AML-193 (cell line): ENCODE measurements around the gene SLC6A3.
"Not testable (repeated sequence)": the region's sequence is repeated elsewhere in the genome, so short reads cannot be mapped to it uniquely, and the experiment has no call there.

Experiments
- DNase-seq, 2 experiments: peaks; one replicate each; lab custom pipeline; 2025; lab: John Stamatoyannopoulos, UW

SLC6A3 gene

DNA sequence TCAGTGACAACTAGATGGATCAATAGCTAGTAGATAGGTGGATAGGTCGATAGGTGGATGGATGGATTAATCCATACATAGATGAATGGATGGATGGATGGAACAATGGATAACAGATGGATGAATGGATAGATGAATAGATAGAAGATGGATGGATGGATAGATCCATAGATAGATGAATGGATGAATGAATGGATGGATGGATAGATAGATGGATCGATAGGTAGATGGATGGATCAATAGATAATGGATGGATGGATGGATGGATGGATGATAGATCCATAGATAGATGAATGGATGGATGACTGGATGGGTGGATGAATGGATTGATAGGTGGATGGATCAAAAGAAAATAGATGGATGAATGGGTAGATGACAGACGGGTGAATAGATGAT is 5.1 kb downstream of the SLC6A3 start:
- DNase-seq: no peak

DNA sequence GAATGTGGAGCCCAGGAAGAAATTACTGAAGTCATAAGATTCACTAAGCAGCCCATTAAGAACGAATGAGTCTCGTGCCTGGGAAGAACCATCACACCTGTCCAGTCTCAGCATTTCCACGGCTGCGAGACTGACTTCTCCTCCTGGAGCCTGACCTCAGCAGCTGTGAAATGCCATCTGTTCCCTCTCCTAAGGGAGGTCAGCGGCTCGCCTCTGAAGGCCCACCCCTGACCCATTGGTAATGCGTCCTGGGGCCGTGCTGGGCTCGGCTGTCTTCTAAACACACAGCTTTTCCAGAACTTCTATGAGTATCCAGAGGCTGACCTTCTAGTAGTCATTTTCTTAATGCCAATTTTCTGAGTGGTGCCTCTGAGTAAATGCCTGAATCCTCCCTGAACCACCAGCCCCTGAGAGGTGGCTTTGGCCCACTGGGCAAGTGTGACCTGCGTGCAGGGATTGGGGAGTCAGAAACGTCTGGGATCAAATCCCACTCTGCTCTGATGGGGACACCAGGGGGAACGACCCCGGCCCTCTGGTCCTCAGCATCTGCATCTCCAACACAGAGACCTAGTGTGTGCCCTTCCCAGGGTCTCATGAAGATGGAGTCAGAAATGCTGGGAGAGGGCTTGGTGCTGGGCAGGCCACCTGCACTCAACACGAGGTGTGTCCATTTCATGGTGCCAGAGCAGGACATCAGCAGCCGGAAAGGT is 5.7 kb downstream of the SLC6A3 start:
- DNase-seq: no peak

DNA sequence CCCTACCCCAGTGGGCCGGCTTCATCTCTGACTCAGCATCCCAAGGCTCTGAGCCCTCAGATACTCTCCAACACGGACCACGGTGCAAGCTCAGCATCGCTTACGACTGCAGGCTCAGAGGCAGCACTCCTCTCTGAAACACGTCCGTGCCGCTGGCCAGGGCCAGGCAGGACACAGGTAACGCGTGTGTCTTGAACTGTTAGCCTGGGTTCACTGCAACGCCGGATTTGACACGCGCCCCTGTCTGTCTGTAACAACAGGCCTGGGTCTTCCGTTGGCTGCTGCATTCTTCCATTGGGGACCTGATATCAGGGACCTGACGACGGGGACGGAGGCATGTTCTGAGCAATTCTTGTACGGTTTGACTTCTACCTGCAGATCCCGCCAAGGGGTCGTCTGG is 6.4 kb downstream of the SLC6A3 start:
- no peak for DNase-seq

DNA sequence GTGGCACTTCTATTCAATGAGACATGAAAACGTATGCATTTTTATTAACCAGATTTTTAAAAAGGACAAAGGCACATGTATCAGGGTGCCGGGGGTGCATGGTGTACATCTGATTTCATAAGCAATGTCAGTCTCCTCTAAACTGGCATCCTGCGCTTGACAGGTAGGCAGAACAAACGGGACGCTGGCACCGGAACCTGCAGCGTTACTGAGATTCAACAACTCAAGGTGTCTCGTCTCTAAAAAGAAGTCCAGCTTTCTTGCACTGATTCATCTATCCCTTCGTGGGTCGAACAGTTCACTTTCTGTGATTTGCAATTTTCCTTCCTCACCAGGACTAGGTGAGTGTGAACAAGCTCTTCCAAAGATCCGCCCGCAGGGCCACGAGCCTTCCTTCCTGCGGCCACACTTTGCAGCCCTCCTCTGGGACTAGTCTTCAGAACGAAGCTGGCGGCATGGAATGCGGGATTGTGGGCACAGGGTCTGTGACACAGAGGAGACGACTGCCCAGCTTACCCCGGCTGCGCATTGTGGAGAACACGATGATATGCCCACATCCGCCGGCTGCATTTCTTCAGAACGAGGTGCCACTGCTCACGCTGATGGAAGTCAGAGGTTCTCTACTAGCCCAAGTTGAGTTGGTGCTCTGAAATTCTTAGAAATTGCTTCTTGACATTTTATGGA is 7.2 kb downstream of the SLC6A3 start:
- DNase-seq: no peak

DNA sequence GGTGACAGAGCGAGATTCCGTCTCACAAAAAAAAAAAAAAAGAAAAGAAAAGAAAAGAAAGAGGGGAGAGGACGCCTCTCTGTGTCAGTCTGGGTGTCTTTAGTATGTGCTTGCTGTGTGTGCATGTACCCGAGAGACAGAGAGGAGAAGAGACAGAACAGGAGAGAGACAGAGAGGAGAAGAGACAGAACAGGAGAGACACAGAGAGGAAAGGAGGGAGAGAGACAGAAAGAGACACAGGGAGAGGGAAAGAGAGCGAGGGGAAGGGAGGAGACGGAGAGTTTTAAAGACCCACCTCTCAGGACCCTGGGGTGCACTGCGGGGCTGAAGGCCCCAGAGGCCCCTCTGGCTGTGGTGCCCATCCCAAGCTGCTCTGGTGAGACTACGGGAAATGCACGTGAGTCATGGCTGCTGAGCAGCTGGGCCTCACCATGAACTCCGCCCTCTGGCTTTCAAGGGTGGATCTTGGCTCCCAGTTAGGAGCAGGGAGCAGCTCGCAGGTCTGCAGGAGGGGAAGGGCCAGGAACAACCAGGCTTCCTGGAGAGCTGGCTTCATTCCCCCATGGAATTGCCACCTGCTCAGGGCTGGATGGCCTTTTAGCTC is 7.9 kb downstream of the SLC6A3 start:
- DNase-seq: no peak

DNA sequence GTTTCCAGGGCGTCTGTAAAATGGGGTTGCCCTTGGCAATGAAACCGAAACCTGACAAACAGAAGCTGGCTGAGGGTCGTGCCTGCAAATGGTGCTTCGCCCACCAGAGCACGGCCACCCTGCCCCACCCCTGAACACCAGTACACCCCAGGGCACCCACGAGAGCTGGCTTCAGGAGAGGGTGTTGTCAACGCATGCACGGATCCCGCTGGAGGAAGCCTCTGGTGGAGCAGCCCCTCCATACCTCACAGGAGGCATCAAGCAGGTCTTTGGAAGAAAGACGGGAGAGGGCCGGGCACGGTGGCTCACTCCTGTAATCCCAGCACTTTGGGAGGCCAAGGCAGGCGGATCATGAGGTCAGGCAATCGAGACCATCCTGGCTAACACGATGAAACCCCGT is 8.6 kb downstream of the SLC6A3 start:
- DNase-seq: no peak

DNA sequence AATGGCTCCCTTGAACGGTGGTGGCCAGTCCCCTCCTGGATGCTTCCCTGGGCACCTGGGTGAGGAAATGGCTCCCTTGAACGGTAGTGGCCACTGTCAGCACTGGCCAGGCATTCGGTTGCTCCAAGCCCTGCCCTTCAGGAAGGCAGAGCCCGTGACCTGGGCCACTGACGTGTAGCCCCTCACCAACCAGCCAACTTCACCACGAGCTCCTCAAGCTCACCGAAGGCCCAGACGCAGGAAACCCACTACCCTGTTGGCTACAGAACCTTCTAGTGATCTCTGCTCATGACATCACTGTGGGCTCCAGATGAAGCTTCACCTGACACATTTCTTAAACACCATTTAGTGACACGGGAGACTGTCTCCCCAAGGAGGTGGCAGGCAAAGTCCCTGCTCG is 9.2 kb downstream of the SLC6A3 start:
- no peak for DNase-seq

DNA sequence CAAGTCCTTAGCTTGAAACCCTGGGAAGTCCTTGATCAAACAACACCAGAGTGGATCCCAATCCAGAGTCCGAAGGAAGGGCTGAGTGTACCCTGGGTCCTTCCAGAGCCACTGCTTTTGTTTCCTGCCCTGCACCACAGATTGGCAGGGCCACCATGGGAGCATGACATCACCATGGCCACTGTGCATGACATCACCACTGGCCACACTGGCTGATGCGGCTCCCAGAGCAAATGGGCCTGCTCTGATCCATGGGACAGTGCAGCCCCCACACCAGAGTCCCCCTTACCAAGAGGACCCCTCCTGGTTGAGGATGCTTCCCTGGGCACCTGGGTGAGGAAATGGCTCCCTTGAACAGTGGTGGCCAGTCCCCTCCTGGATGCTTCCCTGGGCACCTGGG is 9.9 kb downstream of the SLC6A3 start:
- DNase-seq: no peak

DNA sequence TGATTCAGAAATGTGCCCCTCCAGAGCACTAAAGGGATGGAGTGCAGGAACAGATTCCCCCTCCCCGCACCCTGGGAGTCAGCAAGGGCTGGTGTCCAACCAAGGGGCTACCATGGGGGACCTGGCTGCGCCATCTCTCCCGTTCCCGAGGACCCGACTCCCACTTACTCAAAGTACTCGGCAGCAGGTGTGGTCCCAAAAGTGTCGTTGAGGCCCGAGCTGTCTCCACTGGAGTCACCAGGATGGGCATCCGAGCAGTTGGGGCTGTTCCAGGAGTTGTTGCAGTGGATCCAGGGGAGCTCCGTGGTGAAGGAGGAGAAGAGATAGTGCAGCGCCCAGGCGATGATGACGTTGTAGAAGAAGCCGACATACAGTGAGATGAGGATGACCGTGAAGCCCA is 12.9 kb downstream of the SLC6A3 start:
- no peak for DNase-seq

DNA sequence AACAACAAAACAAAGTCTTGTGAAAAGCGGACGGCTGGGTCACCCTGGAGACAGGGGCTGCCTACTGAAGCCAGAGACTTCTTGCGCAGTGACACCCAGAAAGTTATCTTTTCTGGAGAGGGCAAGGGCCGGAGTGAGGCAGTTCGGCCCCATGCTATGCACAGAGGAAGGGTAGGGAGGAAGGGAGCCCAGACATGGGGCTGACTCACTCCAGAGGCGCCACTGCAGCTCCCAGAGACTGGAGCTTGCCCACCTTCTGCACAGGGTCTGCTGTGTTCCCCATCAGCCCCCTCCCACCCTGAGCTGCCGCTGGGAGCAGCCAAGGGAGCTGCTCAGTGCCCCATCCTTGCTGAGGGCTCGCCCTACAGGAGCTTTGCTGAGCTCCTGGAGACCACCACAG is 13.3 kb downstream of the SLC6A3 start:
- no peak for DNase-seq

DNA sequence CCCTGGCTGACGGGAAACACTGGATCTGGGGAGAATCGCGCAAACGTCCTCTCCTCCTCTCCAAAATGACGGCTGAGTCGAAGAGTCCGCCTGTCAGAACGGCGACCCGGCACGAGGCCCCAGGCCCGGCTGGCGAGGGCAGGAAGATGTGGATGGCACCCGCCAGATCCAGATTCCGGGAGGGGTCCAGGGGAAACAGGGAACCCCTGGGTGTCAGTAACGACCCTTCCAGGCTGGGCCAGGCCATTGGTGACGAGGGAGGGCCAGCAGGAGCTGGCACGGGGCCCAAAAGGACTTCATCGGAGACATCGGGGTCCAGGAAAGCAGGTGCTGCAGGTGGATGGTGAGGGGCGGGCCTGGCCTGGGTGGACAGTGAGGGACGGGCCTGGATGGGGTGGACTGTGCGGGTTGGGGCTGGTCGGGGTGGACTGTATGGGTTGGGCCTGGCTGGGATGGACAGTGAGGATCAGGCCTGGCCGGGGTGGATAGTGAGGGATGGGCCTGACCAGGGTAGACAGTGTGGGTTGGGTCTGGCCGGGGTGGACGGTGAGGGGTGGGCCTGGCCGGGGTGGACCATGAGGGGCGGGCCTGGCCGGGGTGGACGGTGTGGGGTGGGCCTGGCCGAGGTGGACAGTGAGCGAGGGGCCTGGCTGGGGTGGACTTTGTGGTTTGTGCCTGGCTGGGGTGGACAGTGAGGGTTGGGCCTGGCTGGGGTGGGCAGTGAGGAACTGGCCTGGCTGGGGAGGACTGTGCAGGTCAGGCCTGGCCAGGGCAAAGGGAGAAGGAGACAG is 14.0 kb downstream of the SLC6A3 start:
- DNase-seq: no peak

DNA sequence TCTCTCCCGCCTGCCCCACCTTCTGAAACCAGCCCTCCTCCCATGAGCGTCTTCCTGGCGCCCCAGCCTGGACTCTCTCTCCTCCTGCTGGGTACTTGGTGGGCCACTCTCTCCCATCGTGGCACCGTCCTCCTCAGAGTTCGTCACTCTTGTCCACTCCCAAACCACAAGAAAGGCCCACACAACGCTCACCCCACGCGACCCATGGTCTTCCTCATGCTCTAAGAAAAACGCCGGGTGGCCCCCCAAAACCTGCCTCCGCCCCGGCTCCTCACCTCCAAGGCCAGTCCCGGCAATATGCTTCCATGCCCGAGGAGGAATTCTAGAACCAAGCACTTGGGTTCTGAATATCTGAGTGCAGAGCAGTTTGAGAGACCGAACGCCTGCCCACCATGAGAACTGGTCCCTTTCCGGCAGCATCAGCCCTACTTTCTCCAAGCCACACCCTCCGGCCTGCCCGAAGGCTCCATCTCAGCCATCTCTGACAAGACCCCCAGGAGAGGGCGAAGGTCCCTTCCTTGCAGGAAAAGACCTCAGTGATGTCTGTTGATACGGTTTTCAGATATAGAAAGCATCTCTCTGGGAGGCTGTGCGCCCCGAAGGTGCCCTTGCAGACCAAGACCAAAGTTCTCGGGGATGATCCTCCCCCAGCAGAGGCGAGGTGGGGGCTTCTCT is 15.0 kb downstream of the SLC6A3 start:
- DNase-seq: no peak

DNA sequence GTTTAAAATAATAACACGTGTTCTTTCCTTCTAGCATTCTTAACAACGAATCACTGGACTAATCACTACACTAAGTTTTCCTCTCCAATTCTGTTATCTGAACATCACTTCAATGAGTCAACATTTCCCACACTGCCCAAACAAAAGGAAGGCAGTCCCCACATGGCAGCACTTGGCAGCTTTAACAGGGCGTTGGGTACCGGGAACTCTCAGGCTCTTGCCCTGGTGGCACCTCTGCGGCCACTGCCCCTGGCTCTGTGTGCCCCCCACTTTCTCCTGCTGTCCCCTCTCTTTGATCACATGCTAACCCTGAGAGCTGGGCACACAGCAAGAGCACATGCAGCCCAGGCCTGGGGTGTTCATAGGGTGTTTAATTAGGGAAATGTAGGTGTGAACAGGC is 15.7 kb downstream of the SLC6A3 start:
- DNase-seq: no peak

DNA sequence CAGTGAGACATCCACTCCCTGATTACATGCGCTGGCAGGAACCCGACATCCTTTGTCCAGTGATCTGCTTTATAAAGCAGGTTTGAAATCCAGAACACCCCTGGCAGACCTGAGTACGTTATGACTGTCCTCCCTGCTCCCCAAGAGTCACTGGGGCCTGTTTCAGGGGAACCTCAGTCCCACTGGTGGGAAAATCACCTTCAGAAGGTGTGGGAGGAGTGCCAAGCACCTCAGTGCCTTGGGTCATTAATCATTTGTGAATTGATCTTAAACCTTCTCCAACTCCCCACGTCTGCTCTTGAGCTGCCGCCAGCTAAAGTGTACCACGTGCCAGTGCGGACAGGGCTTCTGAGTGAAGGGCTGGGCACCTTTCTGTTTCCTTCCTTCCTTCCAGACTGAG is 16.2 kb downstream of the SLC6A3 start:
- DNase-seq: no peak

DNA sequence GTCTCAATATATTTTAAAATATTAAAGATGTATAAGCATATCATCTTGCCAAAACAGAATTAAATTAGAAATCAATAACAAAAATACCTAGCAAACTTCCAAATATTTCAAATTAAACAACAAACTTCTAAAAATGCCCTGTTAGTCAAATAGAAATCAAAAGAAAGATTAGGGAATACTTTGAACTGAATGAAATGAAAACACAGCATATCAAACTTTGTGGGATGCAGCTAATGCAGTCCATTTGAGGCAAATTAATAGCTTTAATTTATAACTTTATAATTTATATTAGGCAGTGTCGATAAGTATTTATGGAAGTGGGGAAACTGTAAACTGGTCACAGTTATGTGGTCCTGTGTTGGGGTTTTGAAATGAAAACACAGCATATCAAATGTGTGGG is 17.1 kb downstream of the SLC6A3 start:
- DNase-seq: no peak

DNA sequence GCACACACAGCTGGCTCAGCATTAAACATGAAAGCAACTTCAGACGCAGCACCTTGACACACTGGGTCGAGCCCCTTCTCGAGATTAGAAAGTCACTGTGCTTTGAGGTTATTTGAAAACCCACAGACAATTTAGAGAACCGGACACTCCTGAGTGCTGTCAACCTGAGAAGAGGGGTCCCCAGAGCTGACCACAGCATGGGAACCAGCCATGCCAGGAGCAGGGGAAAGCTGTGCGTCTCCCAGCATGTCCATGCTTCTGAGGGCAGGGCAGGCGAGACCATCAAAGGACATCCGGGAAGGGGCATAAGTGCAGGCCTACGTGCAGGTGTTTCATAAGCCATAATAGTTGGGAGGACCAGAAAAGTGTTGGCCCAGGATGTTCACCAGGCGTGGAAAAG is 20.5 kb downstream of the SLC6A3 start:
- no peak for DNase-seq

DNA sequence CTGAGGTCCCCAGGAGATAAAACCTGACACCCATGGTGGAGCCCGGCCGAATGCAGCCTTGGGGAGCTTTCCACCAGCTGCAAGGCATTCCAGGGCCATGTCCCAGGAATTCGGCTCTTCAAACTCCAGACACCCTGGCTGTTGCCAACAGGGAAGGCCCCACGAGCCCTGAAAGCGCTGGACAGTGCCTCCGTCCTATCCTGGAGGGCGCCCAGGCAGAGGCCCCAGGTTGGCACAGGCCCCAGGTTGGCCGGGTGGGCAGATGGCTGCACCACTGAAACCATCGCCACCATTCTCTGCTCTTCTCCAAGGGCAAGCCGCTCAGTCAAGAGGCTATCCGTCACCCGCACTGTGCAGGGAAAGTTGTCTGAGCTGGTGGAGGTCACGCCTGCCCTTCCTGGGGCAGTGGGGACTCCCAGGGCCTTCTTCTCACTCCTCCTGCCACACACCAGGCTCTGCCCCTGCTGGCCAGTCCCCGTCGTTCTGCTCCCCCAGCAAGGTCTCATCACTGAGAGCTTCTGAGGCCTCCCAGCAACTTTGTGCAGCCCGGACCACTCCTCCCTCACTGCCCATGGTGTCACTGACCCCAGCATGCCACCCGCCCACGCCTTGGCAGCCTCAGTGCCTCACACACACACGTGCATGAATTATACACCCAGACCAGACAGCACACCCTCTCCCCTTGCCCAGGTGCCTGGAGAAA is 21.2 kb downstream of the SLC6A3 start:
- no peak for DNase-seq

DNA sequence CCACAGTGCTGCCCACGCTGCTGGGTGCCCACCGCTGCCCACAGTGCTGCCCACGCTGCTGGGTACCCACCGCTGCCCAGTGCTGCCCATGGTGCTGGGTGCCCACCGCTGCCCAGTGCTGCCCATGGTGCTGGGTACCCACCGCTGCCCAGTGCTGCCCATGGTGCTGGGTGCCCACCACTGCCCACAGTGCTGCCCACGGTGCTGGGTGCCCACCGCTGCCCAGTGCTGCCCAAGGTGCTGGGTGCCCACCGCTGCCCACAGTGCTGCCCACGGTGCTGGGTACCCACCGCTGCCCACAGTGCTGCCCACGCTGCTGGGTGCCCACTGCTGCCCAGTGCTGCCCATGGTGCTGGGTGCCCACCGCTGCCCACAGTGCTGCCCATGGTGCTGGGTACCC is 22.7 kb downstream of the SLC6A3 start:
- not testable (repeated sequence) for DNase-seq

DNA sequence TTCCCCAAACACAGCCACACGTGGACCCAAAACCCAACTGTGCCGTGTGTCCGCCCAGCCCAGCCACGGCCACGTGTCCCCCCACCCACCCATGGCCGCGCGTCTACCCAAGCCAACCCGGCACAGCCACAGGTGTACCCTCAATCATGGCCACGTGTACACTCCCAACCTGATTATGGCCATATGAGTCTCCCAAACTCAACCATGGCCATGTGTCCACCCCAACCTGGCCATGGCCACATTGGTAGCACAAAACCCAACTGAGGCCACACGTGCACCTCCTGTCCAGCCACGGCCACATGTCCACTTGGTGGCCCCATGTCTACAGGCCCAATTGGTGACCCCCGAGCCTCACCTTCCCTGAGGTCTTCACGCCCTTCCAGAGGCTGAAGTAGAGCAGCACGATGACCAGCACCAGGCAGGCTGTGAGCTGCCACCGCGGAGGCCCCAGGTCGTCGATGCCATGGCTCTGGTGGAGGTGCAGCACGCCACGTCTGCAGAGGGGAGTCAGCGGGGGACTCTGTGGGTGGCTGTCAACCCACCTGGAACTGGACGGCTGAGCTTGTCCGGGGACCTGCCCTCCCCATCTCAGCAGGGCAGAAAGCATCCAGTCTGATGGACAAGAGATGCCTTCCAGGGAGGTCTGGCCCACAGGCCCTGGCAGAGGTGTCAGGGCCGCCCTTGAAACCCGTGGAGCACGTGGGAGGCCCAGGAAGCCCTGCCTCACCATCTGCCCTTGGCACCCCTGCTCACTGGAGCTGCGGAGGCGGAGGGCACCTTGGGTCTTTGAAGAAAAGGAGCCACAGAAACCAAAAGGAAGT is 23.5 kb downstream of the SLC6A3 start:
- DNase-seq: no peak
